Measurements from ENCODE around the gene RPS15.

GRCh38 chr19:1459479-1459878 lies 21.3 kb downstream of the RPS15 start:
- TF ChIP-seq, protein P1, sequence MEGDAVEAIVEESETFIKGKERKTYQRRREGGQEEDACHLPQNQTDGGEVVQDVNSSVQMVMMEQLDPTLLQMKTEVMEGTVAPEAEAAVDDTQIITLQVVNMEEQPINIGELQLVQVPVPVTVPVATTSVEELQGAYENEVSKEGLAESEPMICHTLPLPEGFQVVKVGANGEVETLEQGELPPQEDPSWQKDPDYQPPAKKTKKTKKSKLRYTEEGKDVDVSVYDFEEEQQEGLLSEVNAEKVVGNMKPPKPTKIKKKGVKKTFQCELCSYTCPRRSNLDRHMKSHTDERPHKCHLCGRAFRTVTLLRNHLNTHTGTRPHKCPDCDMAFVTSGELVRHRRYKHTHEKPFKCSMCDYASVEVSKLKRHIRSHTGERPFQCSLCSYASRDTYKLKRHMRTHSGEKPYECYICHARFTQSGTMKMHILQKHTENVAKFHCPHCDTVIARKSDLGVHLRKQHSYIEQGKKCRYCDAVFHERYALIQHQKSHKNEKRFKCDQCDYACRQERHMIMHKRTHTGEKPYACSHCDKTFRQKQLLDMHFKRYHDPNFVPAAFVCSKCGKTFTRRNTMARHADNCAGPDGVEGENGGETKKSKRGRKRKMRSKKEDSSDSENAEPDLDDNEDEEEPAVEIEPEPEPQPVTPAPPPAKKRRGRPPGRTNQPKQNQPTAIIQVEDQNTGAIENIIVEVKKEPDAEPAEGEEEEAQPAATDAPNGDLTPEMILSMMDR (conservative IDR thresholded peaks at IDR 0.05 in 1 of 2, IDR thresholded peaks at IDR 0.05 in 1 of 2; ENCODE audit: extremely low read depth in 1 of 2, insufficient read depth in 1 of 2, low read depth in 1 of 2, low read length in 2 of 2): no peak
- TF ChIP-seq EZH2 (IDR thresholded peaks at IDR 0.05; ENCODE audit: borderline replicate concordance, low read length): no peak
